GM21360 (cell line): Measurements from ENCODE around the gene SELENOV.

Experiments used
- ATAC-seq: cut with Tn5 transposase; IDR thresholded peaks from one replicate; pipeline ENCODE4 v1.9.1; 2021; ENCODE audit warnings: mild to moderate bottlenecking, moderate library complexity; ENCODE audit not compliant: unreplicated experiment

Gene SELENOV

DNA sequence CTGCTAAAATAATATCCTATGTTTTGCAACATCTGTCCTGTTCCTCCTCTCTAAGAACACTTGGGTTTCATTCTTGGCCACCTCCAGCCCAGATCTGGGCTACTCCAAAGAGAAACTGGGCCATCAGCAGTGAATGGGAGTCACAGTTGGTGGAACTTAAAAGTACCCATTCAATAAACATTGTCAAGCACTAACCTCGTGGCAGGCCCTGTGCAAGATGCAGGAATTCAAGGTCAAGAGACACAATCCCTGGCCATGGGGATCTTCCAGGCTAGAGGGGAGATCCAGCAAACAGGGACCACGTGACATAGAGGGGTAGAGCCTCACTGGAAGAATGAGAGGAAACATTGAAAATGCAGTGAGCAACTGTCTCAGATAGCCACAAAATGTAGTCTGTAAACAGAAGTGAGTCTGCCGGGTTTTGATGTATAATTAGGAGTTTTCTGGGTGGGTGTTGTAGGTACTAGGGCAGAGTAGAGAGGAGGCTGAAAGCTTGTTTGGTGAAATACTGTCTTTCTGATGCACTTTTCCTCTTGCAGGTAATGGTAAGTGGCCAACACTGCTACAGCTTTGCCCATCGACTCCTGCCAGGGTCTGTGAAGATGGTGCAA is 39.9 kb downstream of the SELENOV start:
- no peak for ATAC-seq

DNA sequence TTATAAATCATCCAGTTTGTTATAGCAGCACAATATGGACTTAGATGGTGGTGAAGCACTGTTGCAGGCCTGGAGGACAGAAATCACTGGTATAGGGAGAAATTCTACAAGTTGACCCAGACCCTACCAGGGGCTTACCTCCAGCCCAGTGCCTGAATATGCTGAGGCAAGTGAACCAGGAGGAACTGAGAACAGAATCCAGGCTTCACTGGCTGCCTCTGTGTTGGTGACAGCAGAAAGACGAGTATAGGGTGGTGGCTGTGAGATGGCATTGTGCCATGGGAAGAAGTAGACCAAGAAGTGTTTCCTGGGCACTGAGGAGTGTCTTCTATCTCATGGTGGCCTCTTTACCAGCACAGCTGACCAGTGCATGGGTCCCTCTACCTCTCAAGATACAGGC is 40.9 kb downstream of the SELENOV start:
- ATAC-seq = no peak

DNA sequence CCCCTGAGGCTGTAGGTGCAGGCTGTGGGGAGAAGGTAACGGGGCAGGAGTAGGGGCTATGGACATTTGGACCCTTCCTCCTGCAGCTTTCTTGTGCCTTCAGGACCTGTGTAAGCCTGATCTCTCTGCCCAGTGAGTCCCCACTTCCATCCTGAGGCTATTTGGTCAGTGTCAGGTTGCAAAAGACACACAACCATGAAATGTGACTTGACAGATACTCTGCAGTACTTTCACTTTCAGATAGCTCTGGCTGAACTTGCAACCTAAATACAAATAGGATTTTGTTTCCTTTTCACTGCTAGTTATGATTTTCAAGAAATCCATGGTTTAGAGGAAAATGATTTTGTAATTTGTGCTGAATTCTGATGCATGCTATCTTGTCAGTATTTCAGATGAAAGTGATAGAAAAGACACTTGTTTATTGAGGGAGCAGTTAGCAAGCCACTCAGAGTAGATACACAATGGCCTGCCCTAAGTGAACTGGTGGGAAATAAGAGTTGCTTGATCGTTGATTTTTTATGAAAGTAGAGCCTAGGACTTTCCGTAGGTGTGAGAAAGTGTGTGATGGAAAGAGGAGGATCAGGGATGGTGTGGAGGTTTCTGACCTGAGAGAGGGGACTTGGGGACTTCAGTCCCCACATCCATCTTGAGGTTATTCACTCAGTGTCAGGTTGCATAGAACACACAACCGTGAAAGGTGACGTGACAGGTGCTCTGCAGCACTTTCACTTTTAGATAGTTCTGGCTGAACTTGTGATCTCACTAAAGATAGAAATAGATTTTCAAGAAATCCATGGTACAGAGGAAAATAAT is 43.1 kb downstream of the SELENOV start:
- no peak for ATAC-seq

DNA sequence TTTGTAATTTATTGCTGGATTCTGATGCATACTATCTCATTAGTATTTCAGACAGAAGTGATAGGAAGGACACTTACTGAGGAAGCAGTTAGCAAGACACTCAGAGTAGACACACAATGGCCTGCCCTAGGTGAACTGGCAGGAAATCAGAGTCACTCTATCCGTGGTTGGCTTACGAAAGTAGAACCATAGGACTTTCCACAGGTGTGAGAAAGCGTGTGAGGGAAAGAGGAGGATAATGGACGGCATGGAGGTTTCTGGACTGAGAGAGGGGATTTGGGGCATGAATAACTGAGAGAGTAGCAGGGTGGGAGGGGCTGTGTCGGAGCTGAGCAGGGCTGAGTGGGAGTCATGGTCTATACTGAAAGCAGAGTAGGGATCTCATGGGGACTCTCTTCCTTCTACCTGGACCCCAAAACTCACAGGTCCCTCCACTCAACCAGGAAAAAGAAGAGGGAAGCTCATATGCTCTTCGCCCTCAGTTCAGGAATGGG is 43.7 kb downstream of the SELENOV start:
- ATAC-seq = no peak

DNA sequence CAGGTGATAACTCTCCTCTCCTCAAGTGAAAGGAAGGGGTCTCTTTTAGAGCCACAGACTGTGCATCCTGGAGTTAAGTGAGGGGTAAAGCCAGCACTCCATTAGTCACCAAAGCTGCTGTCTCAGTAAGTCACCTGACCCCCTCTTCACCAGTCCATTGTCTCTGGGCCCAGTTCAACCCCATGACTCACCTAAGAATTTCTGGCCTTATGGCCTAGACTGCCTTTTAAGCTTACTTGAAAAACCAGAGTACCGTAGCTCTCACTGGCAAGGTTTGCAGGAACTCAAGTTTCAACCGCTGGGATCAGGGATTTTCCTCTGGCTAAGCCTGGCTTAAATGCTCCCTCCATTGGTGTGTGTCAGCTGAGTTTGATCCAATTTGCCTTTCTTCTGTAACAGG is 48.5 kb downstream of the SELENOV start:
- ATAC-seq = no peak

DNA sequence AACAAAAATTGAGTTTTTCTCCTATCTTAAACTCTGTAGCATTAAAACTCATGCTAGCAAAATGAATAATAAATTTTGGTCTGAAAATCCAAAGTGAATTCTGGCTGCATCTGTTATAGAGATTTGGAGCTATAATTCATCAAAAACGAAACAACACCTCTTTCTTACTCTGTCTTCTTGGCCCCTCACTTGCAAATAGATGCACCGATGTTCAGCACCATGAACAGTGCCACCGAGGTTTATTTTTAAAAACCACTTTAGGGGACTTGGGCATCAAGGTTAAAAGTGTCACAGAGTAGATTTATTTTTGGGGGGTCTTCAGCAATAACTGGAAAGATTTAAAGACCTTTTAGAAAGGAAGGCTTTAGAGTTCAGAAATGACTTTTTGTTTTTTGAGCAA is 51.1 kb downstream of the SELENOV start:
- ATAC-seq = no peak

- ATAC-seq = no peak
Measured at GRCh38 chr19:39568604-39569003, 53.7 kb downstream of the SELENOV start.
